Sigmoid colon (tissue), 7 donors: ENCODE measurements around the gene TAX1BP1. TPM values are rescaled to one million over a fixed set of nuclear protein-coding genes. Genes with fewer than 3 reads are reported as not detected.

Experiments
- DNase-seq: peaks from one replicate; pipeline ENCODE4 v3.0.0-alpha.2; 2019
- H3K27ac ChIP-seq, 4 donors: fragments of 200-600 bp; sonication (generic); one replicate each; pipeline ENCODE4 v1.5.1; 2016 to 2019; ENCODE audit warnings: mild to moderate bottlenecking in 1 of 4
- H3K27me3 ChIP-seq, 3 donors: fragments of 200-600 bp; sonication (generic); one replicate each; pipeline ENCODE4 v1.5.1; 2019; ENCODE audit warnings: mild to moderate bottlenecking in 1 of 3
- H3K36me3 ChIP-seq, 4 donors: fragments of 200-600 bp; sonication (generic); one replicate each; pipeline ENCODE4 v1.5.1; 2016 to 2019
- H3K4me1 ChIP-seq, 4 donors: fragments of 200-600 bp; sonication (generic); one replicate each; pipeline ENCODE4 v1.5.1; 2017 to 2019
- H3K4me3 ChIP-seq, 4 donors: fragments of 200-600 bp; sonication (generic); one replicate each; pipeline ENCODE4 v1.5.1; 2017 to 2019; ENCODE audit warnings: mild to moderate bottlenecking in 2 of 4, moderate library complexity in 1 of 4
- H3K9me3 ChIP-seq, 4 donors: fragments of 200-600 bp in 3 of 4; sonication (generic) in 3 of 4; one replicate each; pipeline versions ENCODE4 v1.5.1 to v1.6.1; 2013 to 2019
- EP300 ChIP-seq, 4 donors: sonication (generic); formaldehyde crosslinking; IDR thresholded peaks; one replicate each; pipeline ENCODE4 v1.6.1; 2017; ENCODE audit warnings: antibody characterized with exemption in 4 of 4
- POLR2A ChIP-seq, 2 donors: fragments of 450-650 bp; IDR thresholded peaks; one replicate each; pipeline ENCODE4 v1.6.1; 2016; ENCODE audit warnings: antibody characterized with exemption in 2 of 2, mild to moderate bottlenecking in 2 of 2, moderate library complexity in 2 of 2
- POLR2AphosphoS5 ChIP-seq, 4 donors: sonication (generic); formaldehyde crosslinking; IDR thresholded peaks; one replicate each; pipeline ENCODE4 v1.6.1; 2017; ENCODE audit warnings: antibody characterized with exemption in 4 of 4
- WGBS, 2 donors: extraction: QIAGEN DNeasy Blood & Tissue Kit; methylation state at CpG; one replicate each; pipeline ENCODE4 v1.1.7; 2013; 5-methylcytosine and 5-hydroxymethylcytosine counted together
- intact Hi-C: fragments of 100-400 bp; cut with DNase I; formaldehyde crosslinking; loops from one replicate; pipeline ENCODE4 v1.15.1; 2023
- polyA plus RNA-seq, 3 donors: library from polyadenylated mRNA; stranded (reverse); fragments of 200-250 nt; gene quantifications; one replicate each; pipeline ENCODE4 v1.2.3, GENCODE V29; 2013
- total RNA-seq, 4 donors: library from RNA; depleted of rRNA; stranded (reverse); fragments of >200 nt; gene quantifications; one replicate each; pipeline ENCODE4 v1.1.0, GENCODE V29; 2016
- TF ChIP-seq, protein P1 (sequence below), 4 experiments: fragments of 450-650 bp in 3 of 4; fragments of 200-600 bp in 1 of 4; IDR thresholded peaks; one replicate each; pipeline ENCODE4 v1.5.1; 2016 to 2019; ENCODE audit warnings: antibody characterized with exemption in 4 of 4, mild to moderate bottlenecking in 3 of 4, moderate library complexity in 2 of 4
- donor health status: healthy with polysubstance abuse.
- donor health status: Bipolar disorder and iron deficiency.
- donor health status: healthy.

The TAX1BP1 gene
- total and polyA plus RNA-seq, 7 donors: 72.7 to 170 (median 111) TPM

DNA sequence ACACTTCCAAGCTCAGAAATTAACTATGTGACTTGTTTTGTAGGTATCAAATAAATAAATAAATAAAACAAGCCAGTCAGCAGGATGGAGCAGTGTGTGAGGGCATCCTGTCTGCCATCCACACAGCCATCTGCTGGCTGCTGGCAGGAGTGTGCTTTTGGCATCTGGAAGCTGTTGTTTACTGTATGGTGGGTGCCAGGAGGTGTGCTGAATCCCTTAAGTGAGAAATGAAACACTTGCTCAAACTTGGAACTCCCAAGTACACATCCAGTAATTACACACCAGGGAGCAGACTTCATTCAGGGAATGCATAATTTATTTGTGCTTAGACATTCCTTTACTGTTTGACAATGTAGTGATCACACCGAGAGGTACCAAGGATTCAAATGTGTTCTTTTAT lies 16.9 kb upstream of the TAX1BP1 start:
- H3K27ac ChIP-seq: peak overlapping the region in 2 of 4 donors; percentile 11 to 41
- H3K9me3 ChIP-seq: no peaks in the 10 kb centered on the region
- TF ChIP-seq EP300 (IDR thresholded peaks at IDR 0.05) (no peak), POLR2A (IDR thresholded peaks at IDR 0.05) (no peak), POLR2AphosphoS5 (IDR thresholded peaks at IDR 0.05) (peak in 2 of 4 donors; percentile 21 to 37)
- TF ChIP-seq, protein P1, sequence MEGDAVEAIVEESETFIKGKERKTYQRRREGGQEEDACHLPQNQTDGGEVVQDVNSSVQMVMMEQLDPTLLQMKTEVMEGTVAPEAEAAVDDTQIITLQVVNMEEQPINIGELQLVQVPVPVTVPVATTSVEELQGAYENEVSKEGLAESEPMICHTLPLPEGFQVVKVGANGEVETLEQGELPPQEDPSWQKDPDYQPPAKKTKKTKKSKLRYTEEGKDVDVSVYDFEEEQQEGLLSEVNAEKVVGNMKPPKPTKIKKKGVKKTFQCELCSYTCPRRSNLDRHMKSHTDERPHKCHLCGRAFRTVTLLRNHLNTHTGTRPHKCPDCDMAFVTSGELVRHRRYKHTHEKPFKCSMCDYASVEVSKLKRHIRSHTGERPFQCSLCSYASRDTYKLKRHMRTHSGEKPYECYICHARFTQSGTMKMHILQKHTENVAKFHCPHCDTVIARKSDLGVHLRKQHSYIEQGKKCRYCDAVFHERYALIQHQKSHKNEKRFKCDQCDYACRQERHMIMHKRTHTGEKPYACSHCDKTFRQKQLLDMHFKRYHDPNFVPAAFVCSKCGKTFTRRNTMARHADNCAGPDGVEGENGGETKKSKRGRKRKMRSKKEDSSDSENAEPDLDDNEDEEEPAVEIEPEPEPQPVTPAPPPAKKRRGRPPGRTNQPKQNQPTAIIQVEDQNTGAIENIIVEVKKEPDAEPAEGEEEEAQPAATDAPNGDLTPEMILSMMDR (IDR thresholded peaks at IDR 0.05): peak in 1 of 4 experiments; percentile 10

DNA sequence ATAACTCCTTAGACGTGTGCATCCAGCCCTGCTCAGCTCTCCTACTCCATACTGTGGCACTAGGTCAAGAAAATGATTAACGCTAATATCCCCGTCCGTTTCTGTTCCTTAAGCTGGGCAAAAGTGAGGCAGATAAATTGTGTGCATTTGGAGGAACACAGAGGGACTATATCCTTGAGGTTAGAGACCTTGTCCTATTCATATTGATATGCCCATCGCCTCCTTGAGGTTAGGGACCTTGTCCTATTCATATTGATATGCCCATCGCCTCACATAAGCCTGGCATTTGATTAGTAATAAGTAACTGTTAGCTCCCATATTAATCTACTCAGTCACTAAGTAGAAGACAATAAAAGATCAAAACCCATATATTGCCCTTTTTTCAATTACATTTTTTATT lies 12.9 kb upstream of the TAX1BP1 start:
- Histone ChIP-seq H3K27me3 (no peaks in the 10 kb centered on the region), H3K9me3 (no peaks in the 10 kb centered on the region), H3K27ac (no peak overlapping the region), H3K36me3 (no peaks in the 10 kb centered on the region), H3K4me3 (no peak overlapping the region), H3K4me1 (peaks cover 0 to 9% (median 0%) of the 10 kb centered on the region in 4 donors)
- no peak for TF ChIP-seq EP300 (IDR thresholded peaks at IDR 0.05)
- TF ChIP-seq, protein P1 (IDR thresholded peaks at IDR 0.05): no peak
- TF ChIP-seq POLR2A (IDR thresholded peaks at IDR 0.05): no peak
- no peak for TF ChIP-seq POLR2AphosphoS5 (IDR thresholded peaks at IDR 0.05)
- intact Hi-C loops: no loop called here
- DNase-seq: no peak
- WGBS, 2 donors: 89 to 90% methylated on average over 6 of the region's 6 CpGs

More for the DNA sequence above, 16.9 kb upstream of the TAX1BP1 start:
- DNase-seq: peak; percentile 75
- H3K4me3 ChIP-seq: no peak overlapping the region
- 72 to 75% methylated on average over 1 of the region's 1 CpG for WGBS, 2 donors
- intact Hi-C loops: no loop called here
- H3K4me1 ChIP-seq: peaks cover 0 to 9% (median 0%) of the 10 kb centered on the region in 4 donors
- no peaks in the 10 kb centered on the region for H3K27me3 ChIP-seq
- no peaks in the 10 kb centered on the region for H3K36me3 ChIP-seq

DNA sequence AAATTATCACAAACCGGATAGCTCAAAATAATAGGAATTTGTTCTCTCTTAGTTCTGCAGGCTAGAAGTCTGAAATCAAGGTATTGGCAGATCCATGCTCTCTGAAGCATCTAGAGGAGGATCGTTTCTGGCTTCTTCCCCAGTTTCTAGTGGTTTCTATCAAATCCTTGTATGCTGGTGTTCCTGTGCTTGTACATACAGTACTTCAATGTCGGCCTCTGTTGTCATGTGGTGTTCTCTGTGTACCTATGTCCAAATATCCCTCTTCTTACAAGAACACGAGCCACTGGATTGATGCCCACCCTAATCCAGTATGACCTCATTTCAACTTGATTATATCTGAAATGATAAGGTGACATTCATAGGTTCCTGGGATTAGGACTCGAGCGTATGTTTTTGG lies 9.8 kb upstream of the TAX1BP1 start:
- no peak overlapping the region for H3K4me3 ChIP-seq
- no peaks in the 10 kb centered on the region for H3K27me3 ChIP-seq
- H3K36me3 ChIP-seq: no peaks in the 10 kb centered on the region
- intact Hi-C loops: no loop called here
- DNase-seq: no peak
- no peaks in the 10 kb centered on the region for H3K9me3 ChIP-seq
- WGBS, 2 donors: 69 to 75% methylated on average over 6 of the region's 6 CpGs
- no peaks in the 10 kb centered on the region for H3K4me1 ChIP-seq
- TF ChIP-seq POLR2AphosphoS5 (IDR thresholded peaks at IDR 0.05): no peak
- TF ChIP-seq, protein P1 (IDR thresholded peaks at IDR 0.05): no peak
- no peak for TF ChIP-seq EP300 (IDR thresholded peaks at IDR 0.05)
- no peak for TF ChIP-seq POLR2A (IDR thresholded peaks at IDR 0.05)
- no peak overlapping the region for H3K27ac ChIP-seq

DNA sequence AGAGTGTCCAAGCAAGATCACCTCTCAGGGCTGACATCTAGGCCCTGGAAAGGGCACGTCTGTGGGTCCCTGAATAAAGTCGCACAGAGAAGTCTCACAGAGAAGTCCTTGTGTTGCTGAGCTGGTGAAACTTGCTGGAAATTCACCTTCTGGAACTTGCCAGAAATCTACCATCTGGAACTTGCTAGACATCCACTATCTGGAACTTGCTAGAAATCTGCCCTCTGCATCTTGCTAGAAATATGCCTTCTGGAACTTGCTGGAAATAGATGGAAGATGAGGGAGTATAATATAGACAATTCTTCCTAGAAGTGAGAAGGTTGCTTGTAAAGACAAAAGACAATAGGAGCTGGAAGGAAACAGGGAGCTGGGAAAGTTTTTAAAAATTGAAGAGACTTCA lies 5.4 kb upstream of the TAX1BP1 start:
- no peaks in the 10 kb centered on the region for H3K27me3 ChIP-seq
- no peak overlapping the region for H3K27ac ChIP-seq
- H3K4me3 ChIP-seq: no peak overlapping the region
- no peaks in the 10 kb centered on the region for H3K36me3 ChIP-seq
- intact Hi-C loops: no loop called here
- no peak for TF ChIP-seq EP300 (IDR thresholded peaks at IDR 0.05)
- TF ChIP-seq POLR2A (IDR thresholded peaks at IDR 0.05): no peak
- TF ChIP-seq POLR2AphosphoS5 (IDR thresholded peaks at IDR 0.05): no peak
- TF ChIP-seq, protein P1 (IDR thresholded peaks at IDR 0.05): no peak
- WGBS, 2 donors: 87 to 90% methylated on average over 2 of the region's 2 CpGs
- H3K4me1 ChIP-seq: peaks cover 0 to 13% (median 11%) of the 10 kb centered on the region in 4 donors
- H3K9me3 ChIP-seq: no peaks in the 10 kb centered on the region
- no peak for DNase-seq

DNA sequence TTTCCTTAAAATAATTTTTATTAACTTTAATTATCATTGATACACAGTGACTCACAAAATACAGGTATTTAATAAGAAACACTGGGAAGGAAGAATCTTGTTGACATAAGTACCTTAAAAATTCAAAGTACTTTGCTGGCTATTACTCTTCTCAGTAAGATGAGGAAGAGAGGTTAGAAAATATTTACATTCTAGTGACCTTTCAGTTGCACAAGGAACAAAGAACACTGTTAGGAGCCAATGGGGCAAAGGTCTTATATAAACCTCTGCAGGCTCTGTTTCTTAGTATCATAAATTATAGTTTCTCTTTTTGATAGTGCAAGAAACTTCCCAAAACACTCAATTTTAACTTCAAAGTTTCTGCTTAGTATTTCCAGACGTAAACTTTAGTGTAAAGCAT lies 4.8 kb upstream of the TAX1BP1 start:
- intact Hi-C loops: loop anchor here (5.0 kb wide), 3 partner anchors 187 to 447 kb away; partner anchors contain the start of gene JAZF1
- Histone ChIP-seq H3K4me1 (peaks cover 0 to 13% (median 11%) of the 10 kb centered on the region in 4 donors), H3K9me3 (no peaks in the 10 kb centered on the region), H3K36me3 (no peaks in the 10 kb centered on the region), H3K4me3 (no peak overlapping the region), H3K27ac (no peak overlapping the region), H3K27me3 (no peaks in the 10 kb centered on the region)
- TF ChIP-seq POLR2A (IDR thresholded peaks at IDR 0.05) (no peak), EP300 (IDR thresholded peaks at IDR 0.05) (no peak), POLR2AphosphoS5 (IDR thresholded peaks at IDR 0.05) (no peak)
- TF ChIP-seq, protein P1 (IDR thresholded peaks at IDR 0.05): no peak
- DNase-seq: no peak
- 14 to 66% methylated on average over 1 of the region's 1 CpG for WGBS, 2 donors
